ENCODE results near the gene BCDIN3D. TPM values are rescaled to one million over a fixed set of nuclear protein-coding genes. Genes with fewer than 3 reads are reported as not detected.

The BCDIN3D gene
- polyA plus RNA-seq, 1 donor (not counting 4 experiments of a cell fraction or from before 2014, with no cell fraction given): 3.7 TPM

DNA sequence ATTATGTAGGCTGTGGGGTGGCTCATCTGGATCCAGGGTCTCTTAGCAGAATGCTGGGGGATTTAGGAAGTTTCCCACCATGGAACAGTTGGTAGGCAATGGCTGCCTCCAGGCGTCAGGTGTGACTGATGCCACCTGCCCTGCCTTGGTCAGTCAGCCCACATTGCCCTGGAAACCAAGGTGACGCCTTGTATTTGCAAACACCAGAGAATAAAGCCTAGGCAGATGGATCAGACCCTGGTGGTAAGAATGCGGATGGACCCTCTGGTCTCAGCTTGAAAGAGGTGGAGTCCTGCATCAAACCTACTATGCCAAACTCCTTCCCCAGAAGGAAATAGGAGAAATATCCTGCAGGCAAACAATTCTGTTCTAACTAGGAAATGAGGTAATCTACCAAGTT is 52.9 kb downstream of the BCDIN3D start:
- H3K27me3 ChIP-seq (ENCODE audit: control insufficient read depth, extremely low read depth, insufficient read depth, low read length): no peaks in the 10 kb centered on the region
- no peaks in the 10 kb centered on the region for H3K4me1 ChIP-seq (ENCODE audit: control insufficient read depth, extremely low read depth, insufficient read depth, low read length)
- no peak overlapping the region for H3K4me3 ChIP-seq (ENCODE audit: control insufficient read depth in 2 of 3, extremely low read depth in 1 of 3, insufficient read depth in 2 of 3, low read depth in 1 of 3, low read length in 3 of 3)
- FAIRE-seq (no peak), DNase-seq (ENCODE audit: low read depth, low spot score) (no peak)
- H3K27ac ChIP-seq (ENCODE audit: control insufficient read depth, insufficient read depth, low read length): no peak overlapping the region
- no peak overlapping the region for H2AFZ ChIP-seq (ENCODE audit: control insufficient read depth, low read length)
- no peaks in the 10 kb centered on the region for H3K9me3 ChIP-seq (ENCODE audit: control insufficient read depth, low read depth, low read length)
- no peaks in the 10 kb centered on the region for H3K79me2 ChIP-seq (ENCODE audit: control insufficient read depth, insufficient read depth, low read length)
- no peaks in the 10 kb centered on the region for H4K20me1 ChIP-seq (ENCODE audit: control insufficient read depth, extremely low read depth, insufficient read depth, low read length)
- no peak overlapping the region for H3K9ac ChIP-seq (ENCODE audit: control insufficient read depth, extremely low read depth, insufficient read depth, low read length)
- TF ChIP-seq, protein P1, sequence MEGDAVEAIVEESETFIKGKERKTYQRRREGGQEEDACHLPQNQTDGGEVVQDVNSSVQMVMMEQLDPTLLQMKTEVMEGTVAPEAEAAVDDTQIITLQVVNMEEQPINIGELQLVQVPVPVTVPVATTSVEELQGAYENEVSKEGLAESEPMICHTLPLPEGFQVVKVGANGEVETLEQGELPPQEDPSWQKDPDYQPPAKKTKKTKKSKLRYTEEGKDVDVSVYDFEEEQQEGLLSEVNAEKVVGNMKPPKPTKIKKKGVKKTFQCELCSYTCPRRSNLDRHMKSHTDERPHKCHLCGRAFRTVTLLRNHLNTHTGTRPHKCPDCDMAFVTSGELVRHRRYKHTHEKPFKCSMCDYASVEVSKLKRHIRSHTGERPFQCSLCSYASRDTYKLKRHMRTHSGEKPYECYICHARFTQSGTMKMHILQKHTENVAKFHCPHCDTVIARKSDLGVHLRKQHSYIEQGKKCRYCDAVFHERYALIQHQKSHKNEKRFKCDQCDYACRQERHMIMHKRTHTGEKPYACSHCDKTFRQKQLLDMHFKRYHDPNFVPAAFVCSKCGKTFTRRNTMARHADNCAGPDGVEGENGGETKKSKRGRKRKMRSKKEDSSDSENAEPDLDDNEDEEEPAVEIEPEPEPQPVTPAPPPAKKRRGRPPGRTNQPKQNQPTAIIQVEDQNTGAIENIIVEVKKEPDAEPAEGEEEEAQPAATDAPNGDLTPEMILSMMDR (optimal IDR thresholded peaks at IDR 0.05 in 1 of 3, IDR thresholded peaks at IDR 0.05 in 1 of 3, conservative IDR thresholded peaks at IDR 0.05 in 1 of 3; ENCODE audit: extremely low read depth in 1 of 3, insufficient read depth in 2 of 3, low read length in 3 of 3): peak in 1 of 3 experiments; percentile 10
- no peak for TF ChIP-seq EZH2 (IDR thresholded peaks at IDR 0.05; ENCODE audit: low read length)
- H3K4me2 ChIP-seq (ENCODE audit: control insufficient read depth, extremely low read depth, insufficient read depth, low read depth, low read length): no peak overlapping the region
- H3K9me1 ChIP-seq (ENCODE audit: control insufficient read depth, extremely low read depth, insufficient read depth, low read length): no peaks in the 10 kb centered on the region
- dilution Hi-C loops (cut with MboI; ENCODE audit: extremely low pct_ligation_motif_present, low sequenced_read_pairs): no loop called here
- H3K36me3 ChIP-seq (ENCODE audit: control insufficient read depth in 2 of 2, extremely low read depth in 1 of 2, insufficient read depth in 2 of 2, low read length in 2 of 2): peaks cover 5 to 18% of the 10 kb centered on the region in 2 experiments

DNA sequence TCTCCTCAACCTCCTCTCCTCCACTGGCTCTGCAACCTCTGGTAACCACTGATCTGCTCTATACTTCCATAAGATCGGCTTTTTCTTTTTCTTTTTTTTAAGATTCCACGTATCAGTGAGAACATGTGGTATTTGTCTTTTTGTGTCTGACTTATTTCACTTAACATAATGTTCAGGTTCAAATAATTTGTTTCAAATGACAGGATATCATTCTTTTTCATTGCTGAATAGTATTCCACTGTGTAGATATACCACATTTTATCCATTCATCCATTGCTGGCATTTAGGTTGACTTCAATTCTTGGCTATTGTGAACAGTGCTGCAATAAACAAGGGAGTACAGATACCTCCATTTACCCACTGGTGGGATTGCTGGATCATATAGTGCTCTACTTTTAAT is 55.2 kb downstream of the BCDIN3D start:
- FAIRE-seq (no peak), DNase-seq (ENCODE audit: low read depth, low spot score) (no peak)
- H3K9ac ChIP-seq (ENCODE audit: control insufficient read depth, extremely low read depth, insufficient read depth, low read length): no peak overlapping the region
- TF ChIP-seq, protein P1 (optimal IDR thresholded peaks at IDR 0.05 in 1 of 3, IDR thresholded peaks at IDR 0.05 in 1 of 3, conservative IDR thresholded peaks at IDR 0.05 in 1 of 3; ENCODE audit: extremely low read depth in 1 of 3, insufficient read depth in 2 of 3, low read length in 3 of 3): no peak
- no peak for TF ChIP-seq EZH2 (IDR thresholded peaks at IDR 0.05; ENCODE audit: low read length)
- no peak overlapping the region for H3K27ac ChIP-seq (ENCODE audit: control insufficient read depth, insufficient read depth, low read length)
- H2AFZ ChIP-seq (ENCODE audit: control insufficient read depth, low read length): no peak overlapping the region
- dilution Hi-C loops (cut with MboI; ENCODE audit: extremely low pct_ligation_motif_present, low sequenced_read_pairs): no loop called here
- no peaks in the 10 kb centered on the region for H4K20me1 ChIP-seq (ENCODE audit: control insufficient read depth, extremely low read depth, insufficient read depth, low read length)
- H3K36me3 ChIP-seq (ENCODE audit: control insufficient read depth in 2 of 2, extremely low read depth in 1 of 2, insufficient read depth in 2 of 2, low read length in 2 of 2): peaks cover 5 to 10% of the 10 kb centered on the region in 2 experiments
- no peaks in the 10 kb centered on the region for H3K27me3 ChIP-seq (ENCODE audit: control insufficient read depth, extremely low read depth, insufficient read depth, low read length)
- no peak overlapping the region for H3K4me3 ChIP-seq (ENCODE audit: control insufficient read depth in 2 of 3, extremely low read depth in 1 of 3, insufficient read depth in 2 of 3, low read depth in 1 of 3, low read length in 3 of 3)
- H3K4me1 ChIP-seq (ENCODE audit: control insufficient read depth, extremely low read depth, insufficient read depth, low read length): no peaks in the 10 kb centered on the region
- H3K9me3 ChIP-seq (ENCODE audit: control insufficient read depth, low read depth, low read length): no peaks in the 10 kb centered on the region
- H3K9me1 ChIP-seq (ENCODE audit: control insufficient read depth, extremely low read depth, insufficient read depth, low read length): no peaks in the 10 kb centered on the region
- H3K4me2 ChIP-seq (ENCODE audit: control insufficient read depth, extremely low read depth, insufficient read depth, low read depth, low read length): no peak overlapping the region
- no peaks in the 10 kb centered on the region for H3K79me2 ChIP-seq (ENCODE audit: control insufficient read depth, insufficient read depth, low read length)

Other genes starting within 250 kb of the BCDIN3D start
- gene FAM186B, start 237.5 kb downstream of the BCDIN3D start, polyA plus RNA-seq: 0.12 to 0.23 TPM (median 0.13 TPM) in 3 replicates
- 12.7 to 19.0 TPM (median 13.3 TPM) in 3 replicates for gene PRPF40B, start 219.5 kb downstream of the BCDIN3D start, polyA plus RNA-seq
- gene FMNL3, start 135.7 kb downstream of the BCDIN3D start, polyA plus RNA-seq: 1.1 to 1.4 TPM (median 1.2 TPM) in 3 replicates
- 619 to 815 TPM (median 668 TPM) in 3 replicates for gene TMBIM6, start 101.5 kb downstream of the BCDIN3D start, polyA plus RNA-seq
- gene NCKAP5L, start 14.7 kb downstream of the BCDIN3D start, polyA plus RNA-seq: 3.9 to 5.8 TPM (median 4.4 TPM) in 3 replicates
- 0.07 TPM in 1 of 3 replicates, not detected in the others for gene FAIM2, start 60.8 kb upstream of the BCDIN3D start, polyA plus RNA-seq
- not detected in 3 replicates for gene AQP2, start 107.6 kb upstream of the BCDIN3D start, polyA plus RNA-seq
- gene AQP5, start 118.8 kb upstream of the BCDIN3D start, polyA plus RNA-seq: not detected in 3 replicates
- gene AQP6, start 129.8 kb upstream of the BCDIN3D start, polyA plus RNA-seq: 0.28 to 0.57 TPM (median 0.45 TPM) in 3 replicates
- 27.7 to 57.1 TPM (median 45.2 TPM) in 3 replicates for gene RACGAP1, start 182.4 kb upstream of the BCDIN3D start, polyA plus RNA-seq
- gene ASIC1, start 214.5 kb upstream of the BCDIN3D start, polyA plus RNA-seq: 5.7 to 8.3 TPM (median 5.7 TPM) in 3 replicates
- gene SMARCD1, start 242.2 kb upstream of the BCDIN3D start, polyA plus RNA-seq: 48.8 to 91.5 TPM (median 56.6 TPM) in 3 replicates

All from keratinocyte (primary cell).